HPDE6-E6E7 (cell line): Measurements from ENCODE around the gene BIVM.

Experiments
- DNase-seq: peaks from one replicate; pipeline ENCODE4 v3.0.0; 2011; ENCODE audit warnings: missing footprints; ENCODE audit errors: extremely low spot score

Gene BIVM

GRCh38 chr13:102788683-102789082, 10.2 kb upstream of the BIVM start:
- DNase-seq, result no peak

- DNase-seq, result no peak
Measured at GRCh38 chr13:102792396-102792795, 6.5 kb upstream of the BIVM start.

- DNase-seq, result no peak
Measured at GRCh38 chr13:102793611-102794355, 5.1 kb upstream of the BIVM start.

- peak; percentile 16 for DNase-seq
Measured at GRCh38 chr13:102799426-102800144, 666 bp downstream of the BIVM start.

GRCh38 chr13:102800145-102801041, 1.5 kb downstream of the BIVM start:
- DNase-seq, result peak; percentile 74

GRCh38 chr13:102805680-102806079, 6.8 kb downstream of the BIVM start:
- no peak for DNase-seq

- DNase-seq, result no peak
Measured at GRCh38 chr13:102807699-102808098, 8.8 kb downstream of the BIVM start.

GRCh38 chr13:102812611-102813287, 13.8 kb downstream of the BIVM start:
- DNase-seq, result no peak

GRCh38 chr13:102814025-102814607, 15.2 kb downstream of the BIVM start:
- no peak for DNase-seq

GRCh38 chr13:102814793-102815192, 15.9 kb downstream of the BIVM start:
- no peak for DNase-seq

- no peak for DNase-seq
Measured at GRCh38 chr13:102815788-102816187, 16.9 kb downstream of the BIVM start.

GRCh38 chr13:102816708-102817107, 17.8 kb downstream of the BIVM start:
- DNase-seq, result no peak

- no peak for DNase-seq
Measured at GRCh38 chr13:102817241-102817640, 18.3 kb downstream of the BIVM start.

GRCh38 chr13:102817907-102818306, 19.0 kb downstream of the BIVM start:
- no peak for DNase-seq

GRCh38 chr13:102825400-102825799, 26.5 kb downstream of the BIVM start:
- no peak for DNase-seq

GRCh38 chr13:102825921-102826706, 27.2 kb downstream of the BIVM start:
- DNase-seq, result peak; percentile 32

- DNase-seq, result no peak
Measured at GRCh38 chr13:102830646-102831045, 31.7 kb downstream of the BIVM start.

GRCh38 chr13:102836471-102836870, 37.6 kb downstream of the BIVM start:
- DNase-seq, result no peak

GRCh38 chr13:102838273-102838672, 39.4 kb downstream of the BIVM start:
- DNase-seq, result no peak

GRCh38 chr13:102838982-102839381, 40.1 kb downstream of the BIVM start:
- DNase-seq, result no peak
